HepG2 (cell line): ENCODE measurements around the gene GALNT17. TPM values are rescaled to one million over a fixed set of nuclear protein-coding genes. Genes with fewer than 3 reads are reported as not detected.

Experiments
- ATAC-seq: fragments of 200-7000 bp; cut with Tn5 transposase; 3 replicates; pipeline ENCODE4 v1.9.1; 2020; ENCODE audit warnings: mild to moderate bottlenecking, moderate library complexity
- BruUV-seq: library from RNA; stranded (reverse); fragments of 400-500 nt; replicated peaks from 2 replicates; lab custom pipeline; 2021; lab: Mats Ljungman, UMichigan
- CTCF ChIA-PET: fragments of 300-600 bp; formaldehyde crosslinking; extraction: SDS; loops from one replicate; lab custom pipeline; 2021; ENCODE audit warnings: low total read pairs, inconsistent platforms, low intra/inter-chr PET ratio; lab: Yijun Ruan, JAX
- POLR2A ChIA-PET: fragments of 350-600 bp; sonication (Branson Sonifier 250); formaldehyde crosslinking; loops from one replicate; lab custom pipeline; 2020; ENCODE audit warnings: antibody characterized with exemption, inconsistent platforms; lab: Yijun Ruan, JAX
- DNase-seq: peaks from one replicate; pipeline ENCODE4 v3.0.0-alpha.2; 2015; ENCODE audit warnings: low spot score
- FAIRE-seq: peaks from 3 replicates; lab custom pipeline; 2011; peaks lifted over from hg19 to GRCh38; lab: Jason Lieb, UNC
- H2AFZ ChIP-seq: one replicate; pipeline ENCODE4 v1.6.1; 2011; ENCODE audit warnings: low read length, inconsistent platforms
- H3K27ac ChIP-seq: fragments of 300-600 bp; 3 replicates; pipeline ENCODE4 v1.8.0; 2011; ENCODE audit warnings: mixed run types, mild to moderate bottlenecking, mixed read lengths, low read length, inconsistent platforms; ENCODE audit not compliant: insufficient read depth; ENCODE audit errors: extremely low read length
- H3K27me3 ChIP-seq, 2 experiments: fragments of 200-600 bp in 1 of 2; 2 replicates in 1 of 2; 3 replicates in 1 of 2; pipeline versions ENCODE4 v1.6.0 to v1.8.0; 2011; ENCODE audit warnings: low read length in 2 of 2, mild to moderate bottlenecking in 2 of 2, moderate library complexity in 2 of 2, inconsistent platforms in 1 of 2; ENCODE audit not compliant: insufficient read depth in 2 of 2, control insufficient read depth in 1 of 2
- H3K36me3 ChIP-seq, 2 experiments: fragments of 200-600 bp in 1 of 2; replicated peaks in 1 of 2; 2 replicates in 1 of 2; 3 replicates in 1 of 2; pipeline versions ENCODE4 v1.5.1 to v1.8.0; 2011; ENCODE audit warnings: low read length in 2 of 2, inconsistent platforms in 1 of 2; ENCODE audit not compliant: insufficient read depth in 2 of 2, control insufficient read depth in 1 of 2
- H3K4me1 ChIP-seq: 2 replicates; pipeline ENCODE4 v1.5.1; 2012; ENCODE audit warnings: low read length, inconsistent platforms; ENCODE audit not compliant: insufficient read depth
- H3K4me2 ChIP-seq: 2 replicates; pipeline ENCODE4 v1.6.0; 2011; ENCODE audit warnings: low read depth, low read length, inconsistent platforms
- H3K4me3 ChIP-seq, 3 experiments: fragments of 200-600 bp in 1 of 3; sonication (generic), shearing (Covaris generic) in 1 of 3; replicated peaks in 1 of 3; 2 replicates each; pipeline ENCODE4 v1.5.1; 2011 to 2016; ENCODE audit warnings: low read length in 3 of 3, inconsistent platforms in 2 of 3, low read depth in 2 of 3, mild to moderate bottlenecking in 2 of 3, control low read depth in 1 of 3, mixed read lengths in 1 of 3; ENCODE audit not compliant: insufficient read depth in 1 of 3
- H3K79me2 ChIP-seq: one replicate; pipeline ENCODE4 v1.6.1; 2011; ENCODE audit warnings: low read length, inconsistent platforms; ENCODE audit not compliant: insufficient read depth
- H3K9ac ChIP-seq: 2 replicates; pipeline ENCODE4 v1.6.0; 2011; ENCODE audit warnings: mild to moderate bottlenecking, low read depth, low read length, inconsistent platforms; ENCODE audit not compliant: insufficient read depth
- H3K9me3 ChIP-seq: 2 replicates; pipeline ENCODE4 v1.5.1; 2012; ENCODE audit warnings: mild to moderate bottlenecking, low read length
- H4K20me1 ChIP-seq: 2 replicates; pipeline ENCODE4 v1.6.0; 2011; ENCODE audit warnings: inconsistent platforms, mild to moderate bottlenecking, low read length, moderate library complexity; ENCODE audit not compliant: insufficient read depth
- ASH2L ChIP-seq: fragments of 300-600, 200-600 bp; sonication (generic); IDR thresholded peaks from 2 replicates; pipeline ENCODE4 v1.7.0; 2017; ENCODE audit warnings: low read depth, mild to moderate bottlenecking, moderate library complexity, mixed read lengths, low read length; ENCODE audit not compliant: insufficient read length
- HMGXB3 ChIP-seq: sonication (generic); formaldehyde crosslinking; IDR thresholded peaks from 2 replicates; pipeline ENCODE4 v1.4.0; 2020; ENCODE audit warnings: missing genetic modification reagents, borderline replicate concordance
- IKZF5 ChIP-seq: IDR thresholded peaks from 2 replicates; pipeline ENCODE4 v1.6.1; 2018; ENCODE audit warnings: missing genetic modification reagents, mild to moderate bottlenecking, missing compliant biosample characterization
- whole genome bisulfite sequencing: methylation state at CpG from one replicate; pipeline ENCODE4 v1.1.6; 2017; ENCODE audit warnings: low lambda C conversion rate; 5-methylcytosine and 5-hydroxymethylcytosine counted together
- in situ Hi-C: cut with HindIII; loops from 2 replicates; pipeline ENCODE4 v1.10.0; 2017; ENCODE audit warnings: low pct_unique_long_range_greater_than_20kb; ENCODE audit not compliant: extremely low pct_ligation_motif_present
- intact Hi-C: fragments of 100-400 bp; cut with micrococcal nuclease; formaldehyde crosslinking; loops from one replicate; pipeline ENCODE4 v1.10.0; 2022; ENCODE audit not compliant: unreplicated experiment
- polyA plus RNA-seq, 8 experiments: library from polyadenylated mRNA; depleted of rRNA in 3 of 8; stranded (reverse) in 7 of 8; unstranded in 1 of 8; fragments of >200 nt; fragmentation: Illumina TruSeq in 4 of 8; extraction: Trizol in 4 of 8; gene quantifications; 2 replicates each; pipeline versions ENCODE4 v1.2.1 to v1.2.3, GENCODE V29; 2011 to 2016; ENCODE audit warnings: low read depth in 4 of 8, missing spikeins in 1 of 8, mixed read lengths in 1 of 8; ENCODE audit not compliant: insufficient read depth in 1 of 8
- total RNA-seq, 5 experiments: library from RNA; depleted of rRNA; stranded (reverse); fragments of >200 nt; fragmentation: Illumina TruSeq; extraction: Trizol; gene quantifications; 2 replicates each; pipeline ENCODE4 v1.2.3, GENCODE V29; 2016; ENCODE audit warnings: low read depth in 1 of 5
- TF ChIP-seq, protein P1 (sequence below): IDR thresholded peaks from 2 replicates; pipeline ENCODE4 v1.6.1; 2016; ENCODE audit warnings: mild to moderate bottlenecking, missing biosample characterization, missing genetic modification reagents

GALNT17 gene
- total and polyA plus RNA-seq, 2 of the 13 experiments (the other 11 are each of a cell fraction or from before 2014, with no cell fraction given): not detected

GRCh38 chr7:71636329-71636728, 504.4 kb downstream of the GALNT17 start:
- Histone ChIP-seq H3K36me3 (no peaks in the 10 kb centered on the region), H3K4me2 (no peak overlapping the region), H3K4me1 (peaks cover 12% of the 10 kb centered on the region), H3K27ac (no peak overlapping the region), H3K27me3 (no peaks in the 10 kb centered on the region; a peak in 1 of 5 replicates), H3K9me3 (no peaks in the 10 kb centered on the region), H2AFZ (no peak overlapping the region), H4K20me1 (no peaks in the 10 kb centered on the region), H3K4me3 (no peak overlapping the region), H3K9ac (no peak overlapping the region), H3K79me2 (no peaks in the 10 kb centered on the region)
- ChIA-PET CTCF (no interaction called here), POLR2A (no interaction called here)
- ATAC-seq: no peak
- no TSS peak for BruUV-seq
- TF ChIP-seq IKZF5 (CRISPR knock-in tag) (no peak), ASH2L (no peak), HMGXB3 (CRISPR knock-in tag) (no peak)
- TF ChIP-seq, protein P1, sequence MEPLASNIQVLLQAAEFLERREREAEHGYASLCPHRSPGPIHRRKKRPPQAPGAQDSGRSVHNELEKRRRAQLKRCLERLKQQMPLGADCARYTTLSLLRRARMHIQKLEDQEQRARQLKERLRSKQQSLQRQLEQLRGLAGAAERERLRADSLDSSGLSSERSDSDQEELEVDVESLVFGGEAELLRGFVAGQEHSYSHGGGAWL (CRISPR knock-in tag): no peak
- no peak for FAIRE-seq
- no peak for DNase-seq
- intact Hi-C loops: no loop called here
- WGBS: 4% methylated on average over 4 of the region's 4 CpGs
- in situ Hi-C loops: no loop called here
